ENCODE measurements around the gene TNRC6A. TPM values are rescaled to one million over a fixed set of nuclear protein-coding genes. Genes with fewer than 3 reads are reported as not detected.
"Not testable (repeated sequence)": the region's sequence is repeated elsewhere in the genome, so short reads cannot be mapped to it uniquely, and the experiment has no call there.

Gene TNRC6A
- total RNA-seq, 2 donors from 2014 or later: 23.5 to 24.4 TPM

DNA sequence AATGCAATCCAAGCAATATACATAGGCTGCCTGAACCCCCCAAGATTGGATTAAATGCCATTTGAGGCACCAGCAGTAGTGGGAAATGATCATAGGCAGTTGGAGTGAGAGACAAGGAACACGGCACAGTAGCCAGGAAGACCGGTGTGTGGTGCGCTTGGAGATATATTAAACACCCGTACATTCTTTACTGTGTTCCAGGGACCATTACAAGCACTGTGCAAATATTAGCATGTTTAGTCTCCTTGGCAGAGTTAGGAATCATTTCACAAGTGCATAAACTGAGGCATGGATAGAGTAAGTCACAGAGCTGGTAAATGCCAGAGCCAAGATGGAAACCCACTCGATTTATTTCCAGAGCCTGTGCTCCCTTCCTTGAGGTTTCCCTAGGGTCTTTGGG, 31.1 kb upstream of the TNRC6A start:
- H3K27ac ChIP-seq: no peak overlapping the region
- TF ChIP-seq, protein P1, sequence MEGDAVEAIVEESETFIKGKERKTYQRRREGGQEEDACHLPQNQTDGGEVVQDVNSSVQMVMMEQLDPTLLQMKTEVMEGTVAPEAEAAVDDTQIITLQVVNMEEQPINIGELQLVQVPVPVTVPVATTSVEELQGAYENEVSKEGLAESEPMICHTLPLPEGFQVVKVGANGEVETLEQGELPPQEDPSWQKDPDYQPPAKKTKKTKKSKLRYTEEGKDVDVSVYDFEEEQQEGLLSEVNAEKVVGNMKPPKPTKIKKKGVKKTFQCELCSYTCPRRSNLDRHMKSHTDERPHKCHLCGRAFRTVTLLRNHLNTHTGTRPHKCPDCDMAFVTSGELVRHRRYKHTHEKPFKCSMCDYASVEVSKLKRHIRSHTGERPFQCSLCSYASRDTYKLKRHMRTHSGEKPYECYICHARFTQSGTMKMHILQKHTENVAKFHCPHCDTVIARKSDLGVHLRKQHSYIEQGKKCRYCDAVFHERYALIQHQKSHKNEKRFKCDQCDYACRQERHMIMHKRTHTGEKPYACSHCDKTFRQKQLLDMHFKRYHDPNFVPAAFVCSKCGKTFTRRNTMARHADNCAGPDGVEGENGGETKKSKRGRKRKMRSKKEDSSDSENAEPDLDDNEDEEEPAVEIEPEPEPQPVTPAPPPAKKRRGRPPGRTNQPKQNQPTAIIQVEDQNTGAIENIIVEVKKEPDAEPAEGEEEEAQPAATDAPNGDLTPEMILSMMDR (IDR thresholded peaks at IDR 0.05): no peak
- H3K4me3 ChIP-seq: no peak overlapping the region
- H3K36me3 ChIP-seq: no peaks in the 10 kb centered on the region
- H3K4me1 ChIP-seq: peaks cover 0 to 22% of the 10 kb centered on the region in 2 donors
- peaks cover 0 to 6% of the 10 kb centered on the region in 2 donors for H3K9me3 ChIP-seq
- no peak for DNase-seq (ENCODE audit: low spot score)
- H3K27me3 ChIP-seq: no peaks in the 10 kb centered on the region

DNA sequence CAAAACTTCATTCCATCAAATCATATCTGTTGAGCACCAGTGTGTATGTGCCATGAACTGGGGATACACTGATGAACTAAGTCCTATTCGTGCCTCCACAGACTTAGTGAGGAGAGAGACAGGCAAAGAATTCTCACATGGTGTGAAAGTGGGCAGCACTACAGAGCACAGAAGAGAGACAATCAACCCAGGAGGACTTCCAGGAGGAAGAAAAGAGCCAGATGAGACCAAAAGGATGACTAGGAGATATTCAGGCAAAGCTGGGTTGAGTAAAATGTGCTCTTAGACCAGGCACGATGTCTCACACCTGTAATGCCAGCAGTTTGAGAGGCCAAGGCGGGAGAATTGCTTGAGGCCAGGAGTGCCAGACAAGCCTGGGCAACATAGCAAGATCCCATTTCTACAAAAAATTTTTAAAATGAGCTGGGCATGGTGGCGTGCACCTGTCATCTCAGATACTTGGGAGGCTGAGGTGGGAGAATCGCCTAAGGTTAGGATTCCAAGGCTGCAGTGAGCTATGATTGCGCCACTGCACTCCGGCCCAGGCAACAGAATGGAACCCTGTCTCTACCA, 30.2 kb upstream of the TNRC6A start:
- TF ChIP-seq, protein P1 (IDR thresholded peaks at IDR 0.05): no peak
- Histone ChIP-seq H3K27me3 (no peaks in the 10 kb centered on the region), H3K36me3 (no peaks in the 10 kb centered on the region), H3K4me1 (peaks cover 0 to 22% of the 10 kb centered on the region in 2 donors), H3K9me3 (peaks cover 0 to 6% of the 10 kb centered on the region in 2 donors), H3K4me3 (no peak overlapping the region), H3K27ac (peak overlapping the region in 1 of 2 donors; percentile 81)
- DNase-seq (ENCODE audit: low spot score): no peak

- H3K27me3 ChIP-seq: no peaks in the 10 kb centered on the region
- H3K4me3 ChIP-seq: no peak overlapping the region
- peak; percentile 90 for DNase-seq (ENCODE audit: low spot score)
- TF ChIP-seq, protein P1 (IDR thresholded peaks at IDR 0.05): peak in 1 of 2 donors; percentile 47
- peaks cover 0 to 6% of the 10 kb centered on the region in 2 donors for H3K9me3 ChIP-seq
- H3K4me1 ChIP-seq: peaks cover 0 to 22% of the 10 kb centered on the region in 2 donors
- no peaks in the 10 kb centered on the region for H3K36me3 ChIP-seq
- H3K27ac ChIP-seq: peak overlapping the region; percentile 75 to 81
Measured at GRCh38 chr16:24700549-24701392, 28.7 kb upstream of the TNRC6A start.

DNA sequence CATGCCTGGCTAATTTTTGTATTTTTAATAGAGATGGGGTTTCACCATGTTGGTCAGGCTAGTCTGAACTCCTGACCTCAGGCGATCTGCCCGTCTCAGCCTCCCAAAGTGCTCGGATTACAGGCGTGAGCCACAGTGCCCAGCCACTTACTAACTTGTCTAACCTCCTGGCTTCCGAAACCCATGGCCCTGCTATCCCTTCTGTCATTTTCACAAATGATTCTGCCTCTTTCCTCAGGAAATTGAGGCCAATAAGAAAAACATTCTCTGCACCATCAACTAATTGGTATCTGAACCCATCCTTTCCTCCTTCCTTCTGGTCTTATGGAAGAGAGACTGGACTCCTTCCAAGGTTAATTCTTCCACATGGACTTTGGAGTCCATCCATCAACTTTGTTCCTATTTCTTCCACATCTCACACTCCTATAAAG, 27.9 kb upstream of the TNRC6A start:
- H3K4me3 ChIP-seq: no peak overlapping the region
- peaks cover 0 to 22% of the 10 kb centered on the region in 2 donors for H3K4me1 ChIP-seq
- DNase-seq (ENCODE audit: low spot score): no peak
- TF ChIP-seq, protein P1 (IDR thresholded peaks at IDR 0.05): no peak
- H3K27ac ChIP-seq: peak overlapping the region; percentile 75 to 81
- H3K36me3 ChIP-seq: no peaks in the 10 kb centered on the region
- H3K27me3 ChIP-seq: no peaks in the 10 kb centered on the region
- peaks cover 0 to 6% of the 10 kb centered on the region in 2 donors for H3K9me3 ChIP-seq

- not testable (repeated sequence) for H3K4me3 ChIP-seq; H3K9me3 ChIP-seq; H3K27ac ChIP-seq; DNase-seq (ENCODE audit: low spot score); H3K36me3 ChIP-seq; H3K4me1 ChIP-seq; H3K27me3 ChIP-seq
Measured at GRCh38 chr16:24707760-24708159, 21.7 kb upstream of the TNRC6A start.

GRCh38 chr16:24713379-24713778, 16.1 kb upstream of the TNRC6A start:
- TF ChIP-seq, protein P1 (IDR thresholded peaks at IDR 0.05): no peak

More at GRCh38 chr16:24713379-24713778, 16.1 kb upstream of the TNRC6A start:
- Histone ChIP-seq H3K4me1 (no peaks in the 10 kb centered on the region), H3K9me3 (peaks cover 0 to 4% of the 10 kb centered on the region in 2 donors), H3K4me3 (no peak overlapping the region), H3K36me3 (no peaks in the 10 kb centered on the region), H3K27me3 (no peaks in the 10 kb centered on the region), H3K27ac (no peak overlapping the region)
- no peak for DNase-seq (ENCODE audit: low spot score)

Data from right atrium auricular region (tissue), 2 donors.